DND-41 (cell line): Measurements from ENCODE around the gene FBXW8.

Source experiments
- CTCF ChIP-seq: IDR thresholded peaks from 2 replicates; pipeline ENCODE4 v1.5.1; 2012; ENCODE audit warnings: borderline replicate concordance, low read length, moderate library complexity, mild to moderate bottlenecking; ENCODE audit not compliant: poor library complexity, severe bottlenecking; ENCODE audit errors: extremely low read depth
- EZH2 ChIP-seq: IDR thresholded peaks from 3 replicates; pipeline ENCODE4 v1.6.1; 2012; ENCODE audit warnings: borderline replicate concordance, low read depth, mild to moderate bottlenecking, moderate library complexity, low read length, inconsistent platforms; ENCODE audit not compliant: severe bottlenecking

- no peak for TF ChIP-seq CTCF
- TF ChIP-seq EZH2 = no peak
Measured at GRCh38 chr12:117035287-117035686, 124.5 kb downstream of the FBXW8 start.
